COLO668 (cell line): ENCODE results near the gene SIM1.

ENCODE experiments used
- DNase-seq: peaks from one replicate; lab custom pipeline; 2025; ENCODE audit not compliant: unreplicated experiment; lab: John Stamatoyannopoulos, UW

SIM1 gene, protein sequence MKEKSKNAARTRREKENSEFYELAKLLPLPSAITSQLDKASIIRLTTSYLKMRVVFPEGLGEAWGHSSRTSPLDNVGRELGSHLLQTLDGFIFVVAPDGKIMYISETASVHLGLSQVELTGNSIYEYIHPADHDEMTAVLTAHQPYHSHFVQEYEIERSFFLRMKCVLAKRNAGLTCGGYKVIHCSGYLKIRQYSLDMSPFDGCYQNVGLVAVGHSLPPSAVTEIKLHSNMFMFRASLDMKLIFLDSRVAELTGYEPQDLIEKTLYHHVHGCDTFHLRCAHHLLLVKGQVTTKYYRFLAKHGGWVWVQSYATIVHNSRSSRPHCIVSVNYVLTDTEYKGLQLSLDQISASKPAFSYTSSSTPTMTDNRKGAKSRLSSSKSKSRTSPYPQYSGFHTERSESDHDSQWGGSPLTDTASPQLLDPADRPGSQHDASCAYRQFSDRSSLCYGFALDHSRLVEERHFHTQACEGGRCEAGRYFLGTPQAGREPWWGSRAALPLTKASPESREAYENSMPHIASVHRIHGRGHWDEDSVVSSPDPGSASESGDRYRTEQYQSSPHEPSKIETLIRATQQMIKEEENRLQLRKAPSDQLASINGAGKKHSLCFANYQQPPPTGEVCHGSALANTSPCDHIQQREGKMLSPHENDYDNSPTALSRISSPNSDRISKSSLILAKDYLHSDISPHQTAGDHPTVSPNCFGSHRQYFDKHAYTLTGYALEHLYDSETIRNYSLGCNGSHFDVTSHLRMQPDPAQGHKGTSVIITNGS

DNA sequence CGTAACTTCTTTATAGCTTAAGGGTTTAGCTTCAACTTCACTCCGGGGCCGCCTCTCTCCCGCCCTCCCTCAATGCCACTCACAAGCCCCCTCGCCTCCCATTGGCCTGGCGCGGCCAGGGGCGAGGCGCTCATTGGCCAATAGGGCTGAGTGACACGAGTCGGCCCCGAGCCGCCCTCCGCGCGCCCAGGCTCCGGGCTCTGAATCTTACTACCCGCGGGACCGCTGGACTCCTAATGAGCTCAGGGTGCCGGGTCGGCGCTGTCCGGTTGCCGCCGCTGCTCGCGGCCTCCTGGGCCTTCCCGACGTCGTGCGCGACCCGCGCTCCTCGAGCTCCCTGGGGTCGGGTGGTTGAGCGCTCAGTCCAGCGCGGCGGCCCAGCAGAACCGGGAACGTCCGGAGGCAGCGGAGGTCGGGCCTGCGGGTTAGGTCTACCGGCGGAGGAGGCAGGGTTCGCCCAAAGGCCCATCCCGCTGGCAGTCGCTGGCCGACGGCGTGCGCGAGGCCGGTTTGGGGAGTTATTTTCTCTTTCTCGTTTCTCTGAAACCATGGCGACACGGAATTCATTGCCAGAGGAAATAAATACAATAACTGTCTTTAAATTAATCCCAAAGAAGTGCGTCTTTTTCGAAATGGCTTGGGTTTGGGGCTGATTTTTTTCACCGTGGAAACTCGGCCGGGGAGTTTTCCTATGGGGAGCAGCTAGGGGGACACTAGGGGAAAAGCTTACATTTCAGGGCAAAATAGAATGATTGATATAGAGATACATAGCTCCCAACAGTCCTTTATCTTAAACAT, at the start of gene SIM1:
Gene SIM1, minus strand, starts transcription at position 19 of the 798 bp plus-strand sequence. CDS start 1,453 bp downstream, outside the sequence.
- DNase-seq = peak; percentile 63

DNA sequence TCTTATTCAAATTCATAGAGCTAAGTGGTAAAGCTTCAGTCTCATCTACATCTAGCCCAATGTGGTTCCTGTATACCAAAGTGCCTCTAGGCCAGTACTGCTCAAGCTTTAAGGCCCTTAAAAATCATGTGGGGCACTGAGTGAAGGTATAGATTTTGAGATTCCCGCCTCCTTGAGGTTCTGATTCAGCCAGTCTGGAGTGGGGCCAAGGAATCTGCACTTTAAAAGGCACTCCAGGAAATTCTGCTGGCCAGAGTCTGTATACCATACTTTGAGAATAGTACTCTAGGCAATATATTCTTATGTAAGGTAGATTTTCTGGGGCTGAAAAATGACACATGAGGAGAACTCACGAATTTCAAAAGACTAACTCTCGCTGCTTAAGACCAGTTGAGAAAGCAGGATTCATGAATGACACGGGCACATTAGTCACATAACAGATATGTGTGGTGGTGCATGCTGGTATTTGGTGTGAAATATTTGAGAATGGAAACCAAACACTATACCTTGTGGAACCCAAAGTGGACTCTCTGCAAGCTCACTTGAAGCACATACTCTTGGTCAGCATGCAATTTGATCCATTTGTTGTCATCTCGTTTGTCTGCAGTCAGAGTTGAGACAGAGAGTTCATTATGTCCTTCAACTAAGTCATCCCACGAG, 47.6 kb upstream of the SIM1 start:
- DNase-seq = no peak

DNA sequence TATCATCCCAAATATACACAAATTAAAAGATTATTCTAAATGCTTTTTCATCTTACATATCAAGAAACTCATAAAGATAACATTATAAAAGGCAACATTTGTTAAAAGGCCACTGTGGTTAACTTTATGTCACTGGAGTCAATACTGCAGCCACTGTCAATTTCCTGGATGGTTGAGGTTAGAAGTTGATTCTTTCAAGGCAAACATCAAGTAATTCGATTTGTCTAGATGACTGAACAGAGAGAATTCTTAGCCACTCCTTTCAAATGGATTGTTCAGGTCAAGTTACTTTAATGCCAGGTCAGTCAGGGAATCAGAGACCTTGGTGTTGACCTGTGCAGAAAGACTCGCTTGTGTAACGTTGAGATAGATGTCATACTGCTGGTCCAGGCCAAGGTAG, 44.4 kb upstream of the SIM1 start:
- no peak for DNase-seq

DNA sequence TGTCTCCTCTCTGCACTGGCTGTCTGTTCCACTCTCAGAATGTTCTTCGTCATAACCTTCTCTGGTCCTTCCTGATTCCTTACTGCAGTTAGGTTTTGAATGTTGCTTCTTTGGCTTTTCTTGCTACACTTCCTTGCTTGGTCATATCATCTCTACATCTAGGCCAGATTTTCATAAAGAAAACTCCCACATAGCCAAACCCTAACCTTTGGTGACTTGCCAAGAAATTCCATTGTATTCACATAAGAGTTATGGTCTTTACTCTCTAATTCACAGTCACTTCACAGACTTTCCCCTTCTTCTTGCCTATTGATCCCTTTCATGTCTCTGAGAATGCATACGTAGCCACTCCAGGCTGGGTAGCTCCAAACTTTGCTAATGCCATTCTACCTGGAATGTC, 41.9 kb upstream of the SIM1 start:
- DNase-seq = no peak

DNA sequence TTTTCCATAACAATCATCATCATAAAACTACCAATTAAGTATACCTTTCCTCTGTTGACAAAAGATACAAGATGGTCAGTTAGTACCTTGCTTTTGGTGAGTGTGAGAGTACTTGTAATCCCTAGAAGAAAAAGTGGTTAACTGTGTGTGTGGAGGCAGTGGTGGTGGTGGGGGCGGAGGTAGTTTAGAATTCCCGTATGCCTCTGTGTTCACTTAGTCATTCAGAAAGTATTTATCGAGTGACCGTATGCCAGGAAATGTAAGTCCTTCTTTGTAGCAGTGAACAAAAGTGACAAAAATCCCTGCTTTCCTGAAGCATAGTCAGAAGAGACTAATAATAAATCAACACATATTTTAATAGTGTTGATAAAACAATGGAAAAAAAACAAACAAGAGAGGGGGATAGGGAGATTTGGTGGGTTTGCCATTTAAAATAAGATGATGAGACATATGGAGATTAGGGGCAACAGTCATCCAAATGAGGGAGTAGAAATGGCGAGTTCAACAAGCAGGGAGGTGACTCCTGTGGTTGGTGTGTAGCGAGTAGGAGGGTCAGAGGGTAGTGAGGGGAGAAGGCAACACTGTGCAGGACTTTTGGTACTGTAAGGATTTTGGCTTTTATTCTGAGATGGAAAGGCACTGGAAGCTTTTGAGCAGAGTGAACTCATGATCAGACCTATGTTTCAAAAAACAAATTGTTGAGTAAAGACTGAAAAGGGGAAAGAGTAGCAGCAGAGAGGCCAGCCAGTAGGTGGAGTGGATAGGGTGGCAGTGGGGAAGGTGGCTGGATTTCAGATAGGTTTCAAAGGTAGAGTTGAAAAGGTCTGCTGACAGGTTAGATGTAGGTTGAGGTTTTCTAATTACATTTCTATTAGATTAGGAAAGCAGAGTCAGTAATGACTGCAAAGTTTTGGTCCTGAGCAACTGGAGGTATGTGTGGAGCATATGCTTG, 40.3 kb upstream of the SIM1 start:
- no peak for DNase-seq

DNA sequence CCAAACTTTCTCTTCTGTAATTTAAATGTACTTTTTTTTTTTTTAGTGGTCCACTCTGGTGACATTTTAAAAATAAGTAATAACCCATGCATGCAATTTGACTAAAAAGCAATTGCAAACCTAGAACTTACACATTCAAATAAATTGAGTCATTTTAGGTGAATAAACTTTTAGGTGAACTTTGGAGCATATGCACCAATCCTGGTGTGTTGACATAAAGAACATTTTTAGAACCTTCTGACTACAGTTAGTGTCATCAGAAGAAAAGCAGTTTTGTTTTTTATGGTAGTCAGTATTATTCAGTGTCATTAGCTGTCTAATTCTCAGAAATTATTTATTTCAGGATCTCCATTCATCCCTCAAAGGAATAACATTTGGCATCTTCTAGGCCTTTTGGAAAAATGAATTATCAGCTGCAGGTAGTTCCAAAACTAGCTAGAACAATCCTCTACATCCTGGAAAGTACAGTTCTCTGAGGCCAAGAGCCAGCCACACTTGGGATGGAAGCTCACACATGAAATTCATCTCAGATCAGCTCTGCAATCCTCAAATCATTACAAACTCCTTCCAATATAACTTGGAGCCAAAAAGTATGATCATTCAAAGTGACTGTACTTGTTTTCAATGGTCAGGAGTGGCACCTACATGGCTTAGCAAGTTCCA, 38.5 kb upstream of the SIM1 start:
- DNase-seq = no peak

DNA sequence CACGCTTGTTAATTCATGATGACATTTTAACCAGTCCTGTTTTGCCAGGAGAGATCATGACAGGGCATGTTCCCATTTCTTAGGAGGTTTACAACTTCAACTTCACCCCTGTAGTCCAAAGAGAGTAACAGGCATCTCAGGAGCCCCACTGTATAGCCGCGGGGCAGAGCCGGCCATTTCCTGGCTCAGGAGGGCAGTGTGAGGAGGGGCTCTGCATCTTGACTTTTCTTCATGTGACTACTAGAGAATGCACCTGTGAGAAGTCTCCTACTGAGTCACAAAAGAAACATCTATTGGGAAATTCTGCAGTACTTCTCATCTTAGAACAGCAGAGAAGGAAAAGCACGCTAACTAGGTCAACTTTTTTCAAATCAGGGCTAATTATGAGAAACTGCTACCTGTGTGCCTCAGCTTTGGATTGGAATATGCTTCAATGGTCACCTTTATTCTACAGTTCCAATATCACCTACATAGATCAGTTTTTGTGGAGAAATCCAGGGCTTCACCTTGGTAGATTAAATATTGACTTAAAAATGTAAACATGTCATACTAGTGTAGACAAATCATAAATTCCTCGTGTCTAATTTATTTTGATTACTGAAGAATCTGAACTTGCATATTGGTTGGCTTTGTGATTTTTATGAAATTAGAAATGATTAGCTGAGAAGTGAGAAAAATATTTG, 28.6 kb upstream of the SIM1 start:
- DNase-seq = no peak

DNA sequence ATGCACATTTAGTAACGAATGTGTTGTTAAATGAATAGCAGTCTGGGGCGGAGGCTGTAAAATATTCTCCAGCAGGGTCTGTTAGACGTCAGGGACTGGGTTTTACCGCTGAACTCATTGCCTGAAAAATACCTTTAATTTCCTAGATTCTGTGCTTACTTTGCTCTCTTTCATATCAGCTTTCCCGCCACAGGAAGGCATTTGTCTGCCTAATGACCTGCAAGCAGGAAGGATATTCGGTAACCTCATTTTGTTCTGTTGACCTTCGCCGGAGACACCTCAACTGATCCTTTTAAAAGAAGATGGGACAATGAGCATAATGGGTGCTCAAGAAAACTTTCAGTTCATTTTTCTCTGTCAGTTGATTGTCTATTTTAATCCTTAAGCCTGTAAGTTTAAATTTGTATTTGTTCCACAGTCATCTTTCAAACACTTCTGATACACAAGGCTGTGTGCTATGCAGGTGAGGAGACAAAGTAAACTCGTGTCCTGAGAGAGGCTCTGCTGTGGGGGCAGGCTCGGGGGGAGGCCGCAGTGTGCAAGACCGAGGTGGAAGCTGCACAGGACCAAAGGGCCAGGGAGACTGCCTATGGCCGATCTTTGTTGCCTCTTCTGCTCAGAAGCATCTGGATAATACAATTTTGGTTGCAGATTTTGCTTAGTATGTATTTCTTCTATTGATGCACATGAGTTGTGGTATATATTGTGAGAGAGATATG, 27.4 kb upstream of the SIM1 start:
- DNase-seq = no peak

DNA sequence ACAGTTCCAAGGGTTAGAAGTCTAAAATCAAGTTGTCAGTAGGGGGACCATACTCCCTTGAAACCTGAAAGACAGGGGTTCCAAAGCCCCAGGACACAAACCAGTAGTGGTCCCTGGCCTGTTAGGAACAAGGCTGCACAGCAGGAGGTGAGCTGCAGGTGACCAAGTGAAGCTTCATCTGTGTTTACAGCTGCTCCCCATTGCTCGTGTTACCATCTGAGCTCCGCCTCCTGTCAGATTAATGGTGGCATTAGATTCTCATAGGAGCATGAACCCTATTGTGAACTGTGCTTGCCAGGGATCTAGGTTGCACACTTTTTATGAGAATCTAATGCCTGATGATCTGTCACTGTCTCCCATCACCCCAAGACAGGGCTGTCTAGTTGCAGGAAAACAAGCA, 25.3 kb upstream of the SIM1 start:
- peak; percentile 20 for DNase-seq

DNA sequence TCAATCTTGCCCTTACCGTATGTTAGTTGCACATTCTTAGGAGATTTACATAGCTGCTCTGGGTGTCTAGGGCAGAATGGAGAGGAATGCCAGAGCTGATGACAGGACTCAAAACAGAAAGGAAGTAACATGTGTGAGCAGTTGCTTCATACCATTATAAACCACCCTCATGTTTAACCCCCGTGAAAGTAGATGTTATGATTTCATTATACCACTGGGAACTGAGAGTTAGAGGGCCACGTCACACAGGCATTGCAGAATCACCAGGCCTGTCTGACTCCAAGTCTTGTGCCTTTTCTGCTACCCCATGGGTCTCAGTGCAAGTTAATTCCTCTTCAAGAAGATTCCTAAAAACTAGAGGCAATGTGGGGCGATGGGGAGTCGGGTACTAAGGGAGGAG, 23.5 kb upstream of the SIM1 start:
- no peak for DNase-seq

DNA sequence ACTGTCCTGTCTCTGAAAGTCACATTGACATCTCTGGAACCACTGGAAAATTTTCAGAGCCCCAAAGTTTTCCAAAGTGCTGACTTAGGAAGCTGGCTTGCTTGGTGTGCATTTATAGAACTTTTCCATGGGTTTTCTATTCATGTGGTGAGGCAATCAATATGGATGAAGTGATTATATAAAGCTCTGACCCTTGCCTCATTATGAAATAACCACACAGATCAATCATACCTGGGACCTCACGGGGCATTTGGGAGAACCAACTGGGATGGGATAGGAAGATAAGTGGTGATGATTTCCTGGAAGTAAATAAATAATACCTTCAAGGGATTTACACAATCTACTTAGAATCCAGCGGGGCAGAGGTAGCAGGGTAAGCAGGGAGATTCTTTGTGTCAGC, 22.9 kb upstream of the SIM1 start:
- DNase-seq = no peak

DNA sequence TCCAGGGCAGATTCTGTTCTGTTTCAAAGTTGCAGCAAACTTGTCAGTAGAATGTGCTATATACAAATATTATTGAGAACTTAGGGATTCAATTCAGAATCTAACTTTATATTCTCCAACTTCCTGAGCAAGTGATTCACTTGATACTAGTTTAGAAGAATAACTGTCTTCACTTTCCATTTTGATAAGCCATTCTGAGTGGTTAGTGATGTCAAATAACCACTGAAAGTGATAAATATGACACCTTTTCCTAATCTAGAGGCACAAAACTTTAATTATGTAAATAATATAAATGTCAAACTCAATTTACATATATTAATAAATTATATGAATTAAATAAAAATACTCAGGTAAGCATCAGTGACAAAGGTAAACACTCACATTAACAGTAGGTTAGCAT, 20.5 kb upstream of the SIM1 start:
- DNase-seq = no peak

DNA sequence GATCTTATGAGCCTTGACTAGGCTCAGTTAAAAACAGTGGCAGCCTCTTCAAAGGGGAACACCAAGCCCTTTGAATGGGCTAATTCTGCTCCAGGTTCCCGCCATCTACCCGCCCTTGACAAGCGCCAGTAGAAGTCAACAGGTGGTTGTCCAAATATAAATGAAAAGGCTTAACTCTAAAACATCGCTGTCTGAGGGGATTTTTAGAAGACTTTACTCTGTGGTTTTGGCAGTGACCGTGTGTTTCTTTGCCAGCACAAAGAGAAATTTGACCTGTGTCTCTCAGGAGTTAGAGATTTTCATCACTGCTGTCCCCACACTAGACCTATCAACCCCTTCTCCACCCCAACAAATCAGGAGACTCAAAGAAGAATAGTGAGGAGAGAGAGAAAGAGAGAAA, 19.8 kb upstream of the SIM1 start:
- DNase-seq = no peak

DNA sequence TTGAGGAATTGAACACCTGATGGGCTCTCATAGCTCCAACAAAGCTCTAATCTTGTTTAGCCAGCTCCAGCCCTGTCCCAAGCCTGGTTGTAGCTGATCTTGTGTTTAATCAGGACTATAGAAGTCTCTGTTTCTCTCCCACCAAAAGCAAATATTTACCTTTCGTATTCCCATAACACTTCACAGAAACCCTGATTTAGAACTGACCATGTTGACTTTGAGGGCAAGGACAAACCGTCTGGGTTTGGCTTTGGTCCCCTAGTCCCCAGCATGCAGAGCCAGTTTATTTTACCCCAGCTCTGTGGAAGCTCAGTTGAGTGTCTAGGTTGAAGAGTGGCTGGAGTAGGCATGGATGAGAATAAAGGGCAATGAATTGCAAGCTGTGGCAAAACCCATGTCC, 18.0 kb upstream of the SIM1 start:
- peak; percentile 29 for DNase-seq

DNA sequence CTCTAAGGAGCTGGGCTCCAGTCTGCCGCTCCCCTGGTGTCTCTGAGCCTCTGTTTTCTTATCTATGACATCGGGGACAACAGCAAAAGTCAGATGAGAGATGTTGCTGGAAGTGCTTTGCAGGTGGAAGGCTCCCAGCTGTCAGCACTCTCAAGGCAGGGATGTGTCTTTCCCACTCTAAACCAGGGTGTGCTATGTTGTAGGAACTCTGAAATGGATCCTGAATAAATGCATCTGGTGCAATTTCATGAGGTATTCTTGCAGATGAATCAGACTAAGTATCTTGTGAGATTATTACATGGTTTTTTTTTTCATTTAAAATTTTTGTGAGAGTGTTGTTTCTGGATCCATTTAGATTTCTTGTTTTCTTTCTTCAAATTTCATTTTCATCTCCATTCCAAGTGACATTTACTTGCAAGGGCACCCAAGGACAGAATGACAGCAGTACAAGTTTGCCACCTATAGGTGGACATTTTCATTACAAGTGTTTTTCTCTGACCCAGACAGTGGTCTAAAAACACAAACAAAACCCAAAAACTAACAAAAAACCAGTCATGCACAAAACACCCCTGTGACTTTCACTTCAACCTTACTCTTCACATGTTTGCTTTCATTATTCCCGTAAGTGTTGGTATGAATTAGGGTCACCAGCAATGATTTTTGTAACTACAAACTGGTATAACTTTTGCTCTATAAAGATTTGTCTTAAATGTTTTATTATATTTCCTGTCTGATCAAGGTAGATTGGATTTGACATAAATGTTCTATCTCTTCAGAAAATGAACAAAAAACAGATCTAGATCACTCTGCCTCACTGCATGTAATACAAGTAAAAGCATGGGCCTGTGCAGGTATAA, 14.7 kb upstream of the SIM1 start:
- DNase-seq = no peak

DNA sequence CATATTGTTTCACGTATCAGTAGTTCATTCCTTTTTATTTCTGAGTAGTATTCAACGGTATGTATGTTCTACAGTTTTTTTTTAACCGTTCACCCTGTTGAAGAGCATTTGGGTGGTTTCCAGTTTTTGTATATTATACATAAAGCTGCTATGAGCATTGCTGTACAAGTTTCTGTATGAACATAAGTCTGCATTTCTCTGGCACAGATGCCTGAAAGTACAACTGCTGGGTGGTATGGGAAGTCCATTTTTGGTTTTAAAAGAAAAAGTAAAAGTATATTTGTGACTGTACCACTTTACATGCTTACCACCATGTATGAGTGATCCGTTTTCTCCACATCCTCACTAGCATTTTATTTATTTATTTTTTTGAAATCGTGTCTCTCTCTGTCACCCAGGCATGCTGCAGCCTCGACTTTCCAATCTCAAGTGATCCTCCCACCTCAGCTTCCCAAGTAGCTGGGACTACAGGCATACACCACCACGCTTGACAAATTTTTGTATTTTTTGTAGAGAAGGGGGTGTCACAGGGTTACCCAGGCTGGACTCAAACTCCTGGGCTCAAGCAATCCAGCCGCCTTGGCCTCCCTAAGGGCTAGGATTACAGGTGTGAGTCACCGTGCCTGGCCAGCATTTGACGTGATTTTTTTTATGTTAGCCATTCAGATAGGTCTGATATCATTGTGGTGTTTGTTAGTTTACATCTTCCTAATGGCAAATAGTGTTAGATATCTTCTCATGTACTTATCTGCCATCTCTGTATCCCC, 11.0 kb upstream of the SIM1 start:
- no peak for DNase-seq

DNA sequence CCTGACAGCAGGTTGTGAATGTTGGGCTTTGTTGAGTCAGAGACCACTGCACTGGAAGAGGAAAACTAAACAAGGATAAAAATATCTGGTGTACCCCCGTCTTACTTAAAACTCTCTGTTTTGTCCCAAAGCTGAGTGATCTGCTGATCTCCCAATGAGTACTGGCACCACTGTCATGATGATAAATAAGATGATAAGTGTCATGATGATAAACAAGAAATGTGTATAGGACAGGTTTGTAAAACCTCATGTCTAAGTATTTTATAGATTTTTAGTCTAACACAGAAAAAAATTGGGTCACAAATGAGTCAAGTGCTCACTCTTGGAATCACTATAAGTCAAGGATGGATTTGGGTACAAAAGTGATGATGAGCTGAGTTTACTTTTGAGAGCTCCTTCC, 8.5 kb upstream of the SIM1 start:
- DNase-seq = no peak
